Measurements from ENCODE around the gene WWP2.

DNA sequence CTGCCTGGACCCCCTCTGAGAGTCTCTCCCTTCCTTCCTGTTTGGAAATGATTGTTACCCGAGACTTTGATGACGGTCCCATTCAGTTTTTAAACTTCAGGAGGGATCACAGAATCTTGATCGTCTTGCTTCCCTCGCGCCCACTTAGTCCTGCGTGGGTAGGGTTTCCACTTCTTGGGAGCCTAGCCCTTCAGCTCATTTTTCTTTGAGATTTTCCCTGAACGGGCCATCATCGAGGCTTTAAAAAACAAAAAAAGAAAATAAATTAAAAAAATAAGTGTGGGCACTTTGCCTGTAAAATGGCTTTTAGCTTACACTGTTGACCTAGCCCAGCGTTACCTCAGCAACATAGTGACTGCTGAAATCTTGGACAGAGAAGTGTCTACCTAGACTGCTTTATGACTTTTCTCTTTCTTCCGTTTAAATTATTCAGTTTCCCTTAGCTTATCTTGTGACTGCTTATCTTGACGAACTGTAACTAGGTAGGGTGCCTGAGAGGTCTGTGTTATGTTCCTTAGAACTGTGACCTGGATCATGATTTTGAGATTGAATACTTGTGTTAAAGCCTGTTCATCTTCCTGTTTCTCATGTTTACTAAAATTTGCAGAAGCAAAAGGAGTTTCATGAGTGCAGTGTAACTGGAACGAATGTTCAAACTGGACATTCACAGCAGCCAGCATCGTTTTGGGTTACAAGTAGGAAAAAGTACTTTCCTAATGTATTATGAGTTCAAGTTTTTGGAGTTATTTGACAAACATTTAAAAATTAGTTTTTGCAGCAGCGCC, 874 bp downstream of the WWP2 start:
- TF ChIP-seq, protein P1, sequence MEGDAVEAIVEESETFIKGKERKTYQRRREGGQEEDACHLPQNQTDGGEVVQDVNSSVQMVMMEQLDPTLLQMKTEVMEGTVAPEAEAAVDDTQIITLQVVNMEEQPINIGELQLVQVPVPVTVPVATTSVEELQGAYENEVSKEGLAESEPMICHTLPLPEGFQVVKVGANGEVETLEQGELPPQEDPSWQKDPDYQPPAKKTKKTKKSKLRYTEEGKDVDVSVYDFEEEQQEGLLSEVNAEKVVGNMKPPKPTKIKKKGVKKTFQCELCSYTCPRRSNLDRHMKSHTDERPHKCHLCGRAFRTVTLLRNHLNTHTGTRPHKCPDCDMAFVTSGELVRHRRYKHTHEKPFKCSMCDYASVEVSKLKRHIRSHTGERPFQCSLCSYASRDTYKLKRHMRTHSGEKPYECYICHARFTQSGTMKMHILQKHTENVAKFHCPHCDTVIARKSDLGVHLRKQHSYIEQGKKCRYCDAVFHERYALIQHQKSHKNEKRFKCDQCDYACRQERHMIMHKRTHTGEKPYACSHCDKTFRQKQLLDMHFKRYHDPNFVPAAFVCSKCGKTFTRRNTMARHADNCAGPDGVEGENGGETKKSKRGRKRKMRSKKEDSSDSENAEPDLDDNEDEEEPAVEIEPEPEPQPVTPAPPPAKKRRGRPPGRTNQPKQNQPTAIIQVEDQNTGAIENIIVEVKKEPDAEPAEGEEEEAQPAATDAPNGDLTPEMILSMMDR (IDR thresholded peaks at IDR 0.05): no peak
- no peak for TF ChIP-seq EZH2 (IDR thresholded peaks at IDR 0.05)
- TF ChIP-seq EZH2phosphoT487 (IDR thresholded peaks at IDR 0.05): no peak
